Activated CD4-positive, alpha-beta T cell treated with anti-CD3 and anti-CD28 coated beads, Interleukin-2, amount 10 ng/mL, durations not matched to agents 7 days and 5 days (primary cell): ENCODE measurements around the gene UXS1. TPM values are rescaled to one million over a fixed set of nuclear protein-coding genes. Genes with fewer than 3 reads are reported as not detected.

ENCODE experiments used
- CTCF ChIA-PET: fragments of 350-600 bp; sonication (Branson Sonifier 250); formaldehyde crosslinking; loops from one replicate; lab custom pipeline; 2021; ENCODE audit warnings: antibody characterized with exemption; lab: Charles Lee
- POLR2A ChIA-PET: fragments of 350-600 bp; sonication (Branson Sonifier 250); formaldehyde crosslinking; loops from one replicate; lab custom pipeline; 2021; ENCODE audit warnings: antibody characterized with exemption; lab: Charles Lee
- DNase-seq: peaks from one replicate; pipeline ENCODE4 v3.0.0-alpha.2; 2020
- H3K27ac Mint-ChIP-seq: one replicate; pipeline ENCODE4 v1.8.0; 2021; ENCODE audit warnings: mild to moderate bottlenecking, moderate library complexity, mixed read lengths
- H3K27me3 Mint-ChIP-seq: one replicate; pipeline ENCODE4 v1.8.0; 2021; ENCODE audit warnings: mixed read lengths
- H3K36me3 Mint-ChIP-seq: one replicate; pipeline ENCODE4 v1.8.0; 2021; ENCODE audit warnings: low read depth, mixed read lengths
- H3K4me1 Mint-ChIP-seq: one replicate; pipeline ENCODE4 v1.8.0; 2021; ENCODE audit warnings: mixed read lengths
- H3K4me3 Mint-ChIP-seq: one replicate; pipeline ENCODE4 v1.8.0; 2021; ENCODE audit warnings: mild to moderate bottlenecking, moderate library complexity, mixed read lengths
- H3K9me3 Mint-ChIP-seq: one replicate; pipeline ENCODE4 v1.8.0; 2021; ENCODE audit warnings: mixed read lengths
- total RNA-seq, 2 experiments: library from RNA; stranded (reverse); gene quantifications; one replicate each; pipeline ENCODE4 v1.2.3, GENCODE V29; 2021

UXS1 gene
- total RNA-seq, 2 experiments from 2014 or later: 77.6 to 85.0 TPM

- H3K27ac Mint-ChIP-seq: no peak overlapping the region
- CTCF ChIA-PET: no interaction called here
- peaks cover 7% of the 10 kb centered on the region for H3K36me3 Mint-ChIP-seq
- no peak for DNase-seq
- H3K4me1 Mint-ChIP-seq: peaks cover 66% of the 10 kb centered on the region
- H3K9me3 Mint-ChIP-seq: peaks cover 7% of the 10 kb centered on the region
- no peaks in the 10 kb centered on the region for H3K27me3 Mint-ChIP-seq
- POLR2A ChIA-PET: no interaction called here
- no peak overlapping the region for H3K4me3 Mint-ChIP-seq
Observed at GRCh38 chr2:106054321-106054720, 139.8 kb downstream of the UXS1 start.

- Mint-ChIP-seq H3K27ac (no peak overlapping the region), H3K27me3 (no peaks in the 10 kb centered on the region), H3K36me3 (peaks cover 5% of the 10 kb centered on the region), H3K4me3 (no peak overlapping the region), H3K9me3 (peaks cover 7% of the 10 kb centered on the region), H3K4me1 (peaks cover 62% of the 10 kb centered on the region)
- no peak for DNase-seq
- CTCF ChIA-PET: interaction anchor here (2.4 kb wide), 1 partner anchor 11 kb away, joined by 6 read pairs; no protein-coding TSS in a partner anchor
- POLR2A ChIA-PET: no interaction called here
Observed at GRCh38 chr2:106053581-106053980, 140.5 kb downstream of the UXS1 start.

GRCh38 chr2:106053116-106053515, 141.0 kb downstream of the UXS1 start:
- Mint-ChIP-seq H3K27me3 (no peaks in the 10 kb centered on the region), H3K4me3 (no peak overlapping the region), H3K9me3 (peaks cover 7% of the 10 kb centered on the region), H3K27ac (no peak overlapping the region), H3K4me1 (peaks cover 57% of the 10 kb centered on the region), H3K36me3 (peaks cover 5% of the 10 kb centered on the region)
- ChIA-PET POLR2A (no interaction called here), CTCF (interaction anchor here (2.4 kb wide), 1 partner anchor 11 kb away, joined by 6 read pairs; no protein-coding TSS in a partner anchor)
- DNase-seq: peak; percentile 14

- no peaks in the 10 kb centered on the region for H3K9me3 Mint-ChIP-seq
- H3K27ac Mint-ChIP-seq: no peak overlapping the region
- DNase-seq: no peak
- H3K36me3 Mint-ChIP-seq: no peaks in the 10 kb centered on the region
- ChIA-PET POLR2A (no interaction called here), CTCF (no interaction called here)
- no peaks in the 10 kb centered on the region for H3K27me3 Mint-ChIP-seq
- no peak overlapping the region for H3K4me3 Mint-ChIP-seq
- H3K4me1 Mint-ChIP-seq: peaks cover 3% of the 10 kb centered on the region
Observed at GRCh38 chr2:106044859-106045258, 149.2 kb downstream of the UXS1 start.

- POLR2A ChIA-PET: no interaction called here
- Mint-ChIP-seq H3K27ac (no peak overlapping the region), H3K27me3 (no peaks in the 10 kb centered on the region), H3K9me3 (no peaks in the 10 kb centered on the region), H3K4me1 (peaks cover 3% of the 10 kb centered on the region), H3K36me3 (no peaks in the 10 kb centered on the region), H3K4me3 (no peak overlapping the region)
- CTCF ChIA-PET: interaction anchor here (0.5 kb wide), 1 partner anchor 689 kb away, joined by 4 read pairs; no protein-coding TSS in a partner anchor
- no peak for DNase-seq
Observed at GRCh38 chr2:106044021-106044420, 150.1 kb downstream of the UXS1 start.
